GM12801 (cell line): Measurements from ENCODE around the gene HOXD3.

Experiments
- TF ChIP-seq, protein P1 (sequence below): IDR thresholded peaks from one replicate; pipeline ENCODE4 v1.5.1; 2011; ENCODE audit warnings: control low read depth; ENCODE audit not compliant: insufficient read length; ENCODE audit errors: extremely low read depth

The HOXD3 gene

DNA sequence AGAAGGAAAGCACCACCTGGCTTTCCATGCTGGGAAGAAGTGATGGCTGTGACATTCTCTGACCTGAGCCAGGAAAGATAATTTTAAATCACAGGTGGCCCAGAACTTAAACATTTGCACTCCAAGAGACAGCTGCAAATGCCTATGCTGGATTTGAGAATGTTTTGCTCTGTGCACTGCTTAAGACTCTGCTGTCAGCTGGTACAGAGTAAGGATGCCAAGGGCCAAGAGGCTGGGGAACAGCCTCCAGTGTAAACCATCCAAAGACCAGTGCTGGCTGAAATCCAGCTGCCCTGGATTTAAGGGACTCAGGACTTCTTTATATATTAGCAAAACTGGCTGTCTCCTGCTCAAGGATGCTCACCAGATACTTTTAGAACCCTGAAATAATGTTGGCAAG, 23.7 kb upstream of the HOXD3 start:
- TF ChIP-seq, protein P1, sequence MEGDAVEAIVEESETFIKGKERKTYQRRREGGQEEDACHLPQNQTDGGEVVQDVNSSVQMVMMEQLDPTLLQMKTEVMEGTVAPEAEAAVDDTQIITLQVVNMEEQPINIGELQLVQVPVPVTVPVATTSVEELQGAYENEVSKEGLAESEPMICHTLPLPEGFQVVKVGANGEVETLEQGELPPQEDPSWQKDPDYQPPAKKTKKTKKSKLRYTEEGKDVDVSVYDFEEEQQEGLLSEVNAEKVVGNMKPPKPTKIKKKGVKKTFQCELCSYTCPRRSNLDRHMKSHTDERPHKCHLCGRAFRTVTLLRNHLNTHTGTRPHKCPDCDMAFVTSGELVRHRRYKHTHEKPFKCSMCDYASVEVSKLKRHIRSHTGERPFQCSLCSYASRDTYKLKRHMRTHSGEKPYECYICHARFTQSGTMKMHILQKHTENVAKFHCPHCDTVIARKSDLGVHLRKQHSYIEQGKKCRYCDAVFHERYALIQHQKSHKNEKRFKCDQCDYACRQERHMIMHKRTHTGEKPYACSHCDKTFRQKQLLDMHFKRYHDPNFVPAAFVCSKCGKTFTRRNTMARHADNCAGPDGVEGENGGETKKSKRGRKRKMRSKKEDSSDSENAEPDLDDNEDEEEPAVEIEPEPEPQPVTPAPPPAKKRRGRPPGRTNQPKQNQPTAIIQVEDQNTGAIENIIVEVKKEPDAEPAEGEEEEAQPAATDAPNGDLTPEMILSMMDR: no peak

DNA sequence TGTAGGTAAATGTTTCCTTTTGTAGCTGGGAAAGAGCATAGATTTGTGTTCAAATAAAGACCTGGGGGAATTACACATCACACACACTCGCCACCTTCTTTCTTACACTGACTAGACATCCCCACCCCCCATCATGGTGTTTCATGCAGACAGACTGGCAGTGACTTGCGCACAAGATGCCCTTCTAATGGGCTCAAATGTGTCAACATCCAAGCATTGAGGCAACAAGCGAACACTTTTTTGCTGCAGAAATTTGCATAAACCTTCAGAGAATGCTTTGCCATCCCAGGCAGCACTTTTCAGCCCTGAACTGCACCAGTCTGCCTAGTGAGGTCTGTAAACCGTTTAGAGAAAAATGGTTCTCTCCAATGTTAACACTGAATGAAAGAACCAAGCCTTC, 23.1 kb upstream of the HOXD3 start:
- TF ChIP-seq, protein P1: no peak

DNA sequence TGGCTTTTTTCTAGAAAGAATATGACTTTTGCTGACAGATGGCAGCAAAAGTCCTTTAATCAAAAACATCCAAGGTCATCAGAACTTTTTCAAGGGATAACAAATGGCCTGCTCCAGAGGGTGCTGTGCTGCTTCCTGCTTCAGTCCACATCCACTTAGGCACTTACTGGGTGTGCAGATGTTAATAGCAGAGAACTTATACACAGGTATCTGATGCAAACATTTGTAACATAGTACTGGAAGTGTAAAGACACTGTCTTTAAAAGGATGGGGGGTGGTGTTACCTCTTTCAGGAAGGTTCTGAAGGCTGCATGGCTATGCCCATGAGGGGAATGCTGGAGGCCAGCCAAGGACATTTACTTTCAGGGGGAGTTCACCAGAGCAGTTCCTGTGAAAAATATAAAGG, 22.1 kb upstream of the HOXD3 start:
- TF ChIP-seq, protein P1: no peak

DNA sequence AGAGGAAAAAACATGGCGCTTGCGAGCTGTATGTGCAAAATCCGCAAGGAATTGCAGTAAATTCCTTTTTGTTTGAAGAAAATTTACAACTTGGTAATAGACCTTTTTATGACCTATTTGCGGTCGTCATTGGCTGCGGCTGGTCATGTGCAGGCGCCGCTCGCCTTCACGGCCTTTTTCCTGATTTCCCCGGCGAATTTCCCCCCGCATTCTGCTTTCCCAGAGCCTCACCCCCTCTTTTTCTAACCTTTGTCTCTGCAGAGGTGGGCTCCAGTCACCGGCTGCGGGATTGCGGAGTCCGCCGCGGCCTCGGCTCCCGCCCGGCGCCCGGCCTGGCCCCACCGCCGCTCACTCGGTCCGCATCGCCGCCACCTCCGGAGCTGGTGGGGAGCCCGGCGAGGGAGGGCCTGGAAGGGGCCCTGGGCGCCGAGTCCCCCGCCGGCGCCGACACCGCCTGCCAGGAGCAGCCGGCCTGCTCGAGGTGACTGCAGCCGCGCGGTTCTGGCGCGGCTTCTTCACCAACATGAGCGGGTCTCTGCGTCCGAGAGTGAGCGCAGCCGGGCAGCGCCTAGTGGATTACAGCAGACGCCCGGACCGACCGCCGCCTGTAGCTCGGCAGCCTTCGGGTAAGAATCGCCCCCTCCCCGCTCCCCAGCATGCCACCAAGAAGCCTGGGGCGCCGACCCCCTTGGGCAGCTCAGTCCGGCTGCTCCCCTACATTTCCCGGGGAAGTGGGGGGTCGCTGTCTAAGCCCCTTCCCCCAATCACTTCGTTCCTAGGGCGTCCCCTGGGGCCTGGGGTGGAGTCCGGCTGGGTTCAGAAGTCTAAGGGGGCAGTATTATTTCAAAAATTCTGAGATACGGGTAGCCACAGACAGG, 20.5 kb upstream of the HOXD3 start:
- TF ChIP-seq, protein P1: no peak

DNA sequence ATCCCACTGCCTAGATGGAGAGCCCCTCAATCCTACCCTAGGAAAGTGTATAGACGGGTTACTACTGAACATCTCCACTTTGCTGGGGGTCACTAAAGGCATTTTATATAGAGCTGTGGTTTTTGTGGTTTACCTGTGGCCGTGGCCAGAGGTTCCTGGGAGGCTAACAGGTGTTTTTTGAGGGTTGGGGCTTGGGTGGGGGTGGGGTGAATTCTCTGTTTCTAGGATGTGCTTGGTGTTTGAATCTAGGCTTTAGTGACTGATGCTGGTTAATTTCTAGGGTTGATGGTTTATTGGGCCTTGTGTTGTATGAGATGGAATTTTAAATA, 19.9 kb upstream of the HOXD3 start:
- TF ChIP-seq, protein P1: no peak

DNA sequence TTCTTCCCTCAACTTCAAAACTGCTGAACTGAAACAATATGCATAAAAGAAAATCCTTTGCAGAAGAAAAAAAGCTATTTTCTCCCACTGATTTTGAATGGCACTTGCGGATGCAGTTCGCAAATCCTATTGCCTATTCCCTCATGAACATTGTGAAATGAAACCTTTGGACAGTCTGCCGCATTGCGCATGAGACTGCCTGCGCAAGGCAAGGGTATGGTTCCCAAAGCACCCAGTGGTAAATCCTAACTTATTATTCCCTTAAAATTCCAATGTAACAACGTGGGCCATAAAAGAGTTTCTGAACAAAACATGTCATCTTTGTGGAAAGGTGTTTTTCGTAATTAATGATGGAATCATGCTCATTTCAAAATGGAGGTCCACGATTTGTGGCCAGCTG, 19.2 kb upstream of the HOXD3 start:
- TF ChIP-seq, protein P1: no peak

DNA sequence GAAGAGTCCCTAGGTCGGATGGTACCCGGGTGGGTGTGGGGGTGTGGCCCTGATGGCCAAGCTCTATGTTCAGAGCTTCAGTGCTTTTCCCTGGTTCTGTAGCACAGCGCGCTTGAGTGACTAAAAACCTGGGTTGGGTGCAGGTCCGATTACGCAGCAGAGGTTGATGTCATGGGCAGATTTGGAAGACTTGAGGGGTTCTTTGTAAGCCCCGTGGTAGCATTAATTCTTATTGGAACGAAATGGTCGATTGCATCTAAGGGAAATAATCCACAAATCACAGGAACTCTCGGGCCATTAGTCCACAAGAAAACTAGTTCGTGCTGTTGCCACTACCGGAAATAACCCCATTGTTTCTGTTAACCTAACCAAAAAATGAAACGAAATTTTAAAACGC, 18.6 kb upstream of the HOXD3 start:
- TF ChIP-seq, protein P1: no peak
